Parathyroid adenoma (tissue), 2 donors: ENCODE results near the gene MAP3K20.
"Not testable (repeated sequence)": the region's sequence is repeated elsewhere in the genome, so short reads cannot be mapped to it uniquely, and the experiment has no call there.

ENCODE experiments used
- H2AFZ ChIP-seq: fragments of 300-600 bp; sonication (generic); one replicate; pipeline ENCODE4 v1.7.0; 2017; ENCODE audit warnings: antibody characterized with exemption, mild to moderate bottlenecking
- H3K27ac ChIP-seq: fragments of 300-600 bp; sonication (generic); one replicate; pipeline ENCODE4 v1.7.0; 2017
- H3K27me3 ChIP-seq: fragments of 300-600 bp; sonication (generic); one replicate; pipeline ENCODE4 v1.7.0; 2017; ENCODE audit warnings: low read length; ENCODE audit not compliant: control insufficient read depth, insufficient read depth
- H3K36me3 ChIP-seq: fragments of 300-600 bp; sonication (generic); one replicate; pipeline ENCODE4 v1.7.0; 2017; ENCODE audit warnings: low read length; ENCODE audit not compliant: control insufficient read depth, insufficient read depth
- H3K4me1 ChIP-seq: fragments of 300-600 bp; sonication (generic); one replicate; pipeline ENCODE4 v1.7.0; 2017; ENCODE audit warnings: control low read depth
- H3K4me2 ChIP-seq: fragments of 300-600 bp; sonication (generic); one replicate; pipeline ENCODE4 v1.7.0; 2017; ENCODE audit warnings: low read length
- H3K4me3 ChIP-seq: fragments of 300-600 bp; sonication (generic); one replicate; pipeline ENCODE4 v1.7.0; 2017; ENCODE audit warnings: low read depth, low read length
- H3K79me2 ChIP-seq: fragments of 300-600 bp; sonication (generic); one replicate; pipeline ENCODE4 v1.7.0; 2017; ENCODE audit warnings: control low read depth
- H3K9ac ChIP-seq: fragments of 300-600 bp; sonication (generic); one replicate; pipeline ENCODE4 v1.7.0; 2017; ENCODE audit warnings: mild to moderate bottlenecking
- H3K9me3 ChIP-seq: fragments of 300-600 bp; sonication (generic); one replicate; pipeline ENCODE4 v1.7.0; 2017; ENCODE audit warnings: low read length; ENCODE audit not compliant: control insufficient read depth
- CTCF ChIP-seq: fragments of 300-600 bp; sonication (generic); IDR thresholded peaks from one replicate; pipeline ENCODE4 v1.7.0; 2017; ENCODE audit warnings: antibody characterized with exemption, mild to moderate bottlenecking
- donor health status: primary hyperparathyroidism.

Gene MAP3K20

GRCh38 chr2:173258701-173259100 is 183.1 kb downstream of the MAP3K20 start:
- Histone ChIP-seq H3K9ac (no peak overlapping the region), H3K79me2 (no peaks in the 10 kb centered on the region), H3K36me3 (no peaks in the 10 kb centered on the region), H3K27ac (no peak overlapping the region), H3K4me1 (no peaks in the 10 kb centered on the region), H3K9me3 (no peaks in the 10 kb centered on the region), H2AFZ (no peak overlapping the region), H3K27me3 (no peaks in the 10 kb centered on the region), H3K4me2 (no peak overlapping the region), H3K4me3 (no peak overlapping the region)
- no peak for TF ChIP-seq CTCF

DNA sequence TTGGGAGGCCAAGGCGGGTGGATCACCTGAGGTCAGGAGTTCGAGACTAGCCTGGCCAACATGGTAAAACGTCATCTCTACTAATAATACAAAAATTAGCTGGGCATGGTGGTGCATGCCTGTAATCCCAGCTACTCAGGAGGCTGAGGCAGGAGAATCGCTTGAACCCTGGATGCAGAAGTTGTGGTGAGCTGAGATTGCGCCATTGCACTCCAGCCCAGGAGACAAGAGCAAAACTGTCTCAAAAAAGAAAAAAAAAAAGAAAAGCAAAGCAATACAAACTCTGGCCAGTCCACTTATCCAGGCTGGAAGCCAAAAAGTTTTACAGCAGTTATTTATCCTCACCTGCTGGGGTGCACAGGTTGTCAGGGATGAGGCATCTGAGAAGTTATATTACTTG is 186.7 kb downstream of the MAP3K20 start:
- not testable (repeated sequence) for H3K4me3 ChIP-seq, H3K9me3 ChIP-seq, H2AFZ ChIP-seq, H3K4me1 ChIP-seq, H3K36me3 ChIP-seq, H3K4me2 ChIP-seq, H3K27ac ChIP-seq, H3K79me2 ChIP-seq, H3K27me3 ChIP-seq, H3K9ac ChIP-seq

DNA sequence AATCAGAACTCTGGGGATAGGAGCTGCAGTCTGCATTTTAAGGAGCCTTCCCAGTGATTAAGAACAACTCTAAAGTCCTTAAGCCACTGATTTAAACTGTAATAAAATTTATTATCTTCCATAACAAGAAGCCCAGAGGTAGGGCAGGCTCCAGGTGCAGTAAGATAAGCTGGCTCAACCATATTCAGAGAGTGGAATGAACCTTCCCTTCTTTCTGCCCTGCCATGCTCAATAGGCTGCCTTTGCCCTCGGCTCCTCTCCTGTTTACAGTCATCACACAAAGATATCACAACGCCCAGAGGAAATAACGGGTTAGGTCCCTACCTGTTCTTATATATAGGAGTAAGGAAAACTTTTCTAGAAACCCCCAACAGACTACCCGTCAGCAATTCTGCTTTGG is 188.5 kb downstream of the MAP3K20 start:
- Histone ChIP-seq H3K27me3 (no peaks in the 10 kb centered on the region), H3K9me3 (no peaks in the 10 kb centered on the region), H2AFZ (no peak overlapping the region), H3K4me1 (no peaks in the 10 kb centered on the region), H3K27ac (no peak overlapping the region), H3K4me3 (no peak overlapping the region), H3K36me3 (no peaks in the 10 kb centered on the region), H3K9ac (no peak overlapping the region), H3K4me2 (no peak overlapping the region), H3K79me2 (no peaks in the 10 kb centered on the region)
- no peak for TF ChIP-seq CTCF

- H3K27ac ChIP-seq: no peak overlapping the region
- no peaks in the 10 kb centered on the region for H3K4me1 ChIP-seq
- no peak overlapping the region for H3K4me2 ChIP-seq
- H3K4me3 ChIP-seq: no peak overlapping the region
- no peaks in the 10 kb centered on the region for H3K9me3 ChIP-seq
- no peaks in the 10 kb centered on the region for H3K79me2 ChIP-seq
- H3K9ac ChIP-seq: no peak overlapping the region
- H2AFZ ChIP-seq: no peak overlapping the region
- TF ChIP-seq CTCF: no peak
- no peaks in the 10 kb centered on the region for H3K27me3 ChIP-seq
- no peaks in the 10 kb centered on the region for H3K36me3 ChIP-seq
Observed at GRCh38 chr2:173264603-173265366, 189.1 kb downstream of the MAP3K20 start.

- no peak overlapping the region for H3K4me2 ChIP-seq
Observed at GRCh38 chr2:173271135-173271534, 195.5 kb downstream of the MAP3K20 start.

More at GRCh38 chr2:173271135-173271534, 195.5 kb downstream of the MAP3K20 start:
- Histone ChIP-seq H2AFZ (no peak overlapping the region), H3K9me3 (no peaks in the 10 kb centered on the region), H3K4me1 (no peaks in the 10 kb centered on the region), H3K9ac (no peak overlapping the region), H3K4me3 (no peak overlapping the region), H3K27ac (no peak overlapping the region), H3K36me3 (no peaks in the 10 kb centered on the region), H3K27me3 (no peaks in the 10 kb centered on the region), H3K79me2 (no peaks in the 10 kb centered on the region)
- no peak for TF ChIP-seq CTCF
